SH-SY5Y (cell line): ENCODE data around the gene SNX12.

ENCODE experiments used
- GATA2 ChIP-seq: IDR thresholded peaks from 2 replicates; pipeline ENCODE4 v1.6.1; 2011; ENCODE audit warnings: mild to moderate bottlenecking, low read depth, low read length
- GATA3 ChIP-seq: IDR thresholded peaks from 2 replicates; pipeline ENCODE4 v1.6.1; 2011; ENCODE audit warnings: low read depth, mild to moderate bottlenecking, low read length, moderate library complexity

Gene SNX12

DNA sequence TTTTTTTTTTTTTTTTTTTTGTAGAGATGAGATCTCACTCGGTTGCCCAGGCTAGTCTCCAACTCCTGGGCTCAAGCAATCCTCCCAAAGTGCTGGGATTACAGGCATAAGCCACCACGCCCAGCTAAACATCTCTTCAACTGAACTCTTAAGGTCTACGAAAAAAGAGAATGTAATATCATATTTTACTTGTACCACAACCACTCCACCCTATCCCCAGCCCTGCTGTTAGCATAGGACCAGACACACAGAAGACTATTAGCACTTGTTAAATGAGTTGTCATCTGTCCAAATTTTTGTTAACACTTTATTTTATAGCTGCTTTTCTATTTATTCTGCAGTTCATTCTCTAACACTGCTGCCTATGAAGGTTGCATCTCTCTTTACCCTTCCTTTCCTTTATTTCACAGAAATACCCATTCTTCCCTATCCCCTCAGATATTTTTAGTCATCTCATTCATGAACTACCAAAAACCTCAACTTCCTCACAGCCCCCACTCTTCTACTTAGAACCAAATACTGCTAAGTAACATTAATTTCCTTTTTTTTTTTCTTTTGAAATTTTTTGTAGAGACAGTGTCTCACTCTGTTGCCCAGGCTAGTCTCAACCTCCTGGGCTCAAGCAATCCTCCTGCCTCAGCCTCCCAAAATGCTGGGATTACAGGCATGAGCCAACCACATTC lies 10.1 kb downstream of the SNX12 start:
- TF ChIP-seq GATA3 (no peak), GATA2 (no peak)

DNA sequence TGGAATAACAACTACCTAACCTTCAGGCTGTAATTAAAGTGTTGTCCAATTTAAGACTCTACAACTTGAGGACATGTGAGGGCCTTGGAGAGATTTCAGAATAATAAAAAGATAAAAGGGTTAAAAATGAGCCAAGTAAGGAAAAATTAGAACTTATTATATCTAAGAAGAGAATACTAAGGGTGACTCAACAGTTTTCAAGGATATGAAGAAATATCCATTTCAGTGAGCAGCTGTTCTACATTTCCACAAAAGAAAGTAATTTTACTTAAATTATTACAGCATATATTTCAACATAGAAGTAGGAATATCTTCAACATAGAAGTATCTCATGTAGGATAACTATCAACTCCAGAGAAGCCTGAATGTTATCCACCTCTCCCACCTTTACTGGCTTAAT lies 11.3 kb downstream of the SNX12 start:
- TF ChIP-seq GATA2, result no peak
- no peak for TF ChIP-seq GATA3

DNA sequence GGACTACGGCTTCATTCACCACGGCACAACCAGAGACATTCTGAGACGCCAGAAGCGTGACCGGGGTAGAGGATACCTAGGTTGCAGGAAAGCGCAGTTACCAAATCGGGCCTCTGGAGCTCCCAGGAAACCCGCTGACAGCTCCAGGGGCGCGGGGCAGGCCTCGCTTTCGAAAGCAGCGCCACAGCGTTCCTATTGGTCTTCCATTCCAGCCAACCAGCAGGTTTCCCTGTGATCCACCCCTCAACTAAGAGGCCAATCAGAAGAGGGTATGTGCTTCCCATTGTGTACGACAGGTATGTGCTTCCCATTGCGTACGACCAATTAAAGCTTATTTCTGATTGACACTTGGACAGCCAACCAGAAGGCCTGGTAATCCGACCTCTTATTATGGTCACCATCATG lies 14.9 kb downstream of the SNX12 start:
- TF ChIP-seq GATA3 (no peak), GATA2 (no peak)

- TF ChIP-seq GATA3, result no peak
- no peak for TF ChIP-seq GATA2
These were observed 15.4 kb downstream of the SNX12 start for GRCh38 chrX:71052721-71053120.

- no peak for TF ChIP-seq GATA2
- no peak for TF ChIP-seq GATA3
These were observed 50.7 kb downstream of the SNX12 start for GRCh38 chrX:71017396-71017939.
